Neural cell (in vitro differentiated cells): ENCODE data around the gene ARHGAP4.

Experiments
- EP300 ChIP-seq: fragments of 450-650 bp; conservative IDR thresholded peaks from 2 replicates; pipeline ENCODE4 v1.6.1; 2014; ENCODE audit warnings: antibody characterized with exemption, mild to moderate bottlenecking, moderate library complexity; ENCODE audit not compliant: poor library complexity, severe bottlenecking
- EZH2 ChIP-seq: fragments of 200-600, 300-800 bp; shearing (Covaris generic), sonication (generic); IDR thresholded peaks from 2 replicates; pipeline ENCODE4 v1.6.1; 2014; ENCODE audit warnings: antibody characterized with exemption, low read length, borderline replicate concordance, mild to moderate bottlenecking; ENCODE audit not compliant: insufficient read depth, poor library complexity, severe bottlenecking
- POLR2AphosphoS5 ChIP-seq: IDR thresholded peaks from 2 replicates; pipeline ENCODE4 v1.6.1; 2012
- RAD21 ChIP-seq: fragments of 450-650 bp; conservative IDR thresholded peaks from 2 replicates; pipeline ENCODE4 v1.6.1; 2014; ENCODE audit warnings: antibody characterized with exemption, mild to moderate bottlenecking, moderate library complexity
- SMC3 ChIP-seq: fragments of 450-650 bp; conservative IDR thresholded peaks from 2 replicates; pipeline ENCODE4 v1.6.1; 2014; ENCODE audit warnings: antibody characterized with exemption, mild to moderate bottlenecking, moderate library complexity; ENCODE audit not compliant: poor library complexity
- TAF1 ChIP-seq: IDR thresholded peaks from 2 replicates; pipeline ENCODE4 v1.6.1; 2012; ENCODE audit warnings: low read depth
- TF ChIP-seq, protein P1 (sequence below): fragments of 450-650 bp; IDR thresholded peaks from 2 replicates; pipeline ENCODE4 v1.5.1; 2014; ENCODE audit warnings: antibody characterized with exemption, mild to moderate bottlenecking, moderate library complexity; ENCODE audit not compliant: poor library complexity, severe bottlenecking
- TF ChIP-seq, protein P2 (sequence below): IDR thresholded peaks from 2 replicates; pipeline ENCODE4 v1.6.1; 2012; ENCODE audit warnings: borderline replicate concordance

DNA sequence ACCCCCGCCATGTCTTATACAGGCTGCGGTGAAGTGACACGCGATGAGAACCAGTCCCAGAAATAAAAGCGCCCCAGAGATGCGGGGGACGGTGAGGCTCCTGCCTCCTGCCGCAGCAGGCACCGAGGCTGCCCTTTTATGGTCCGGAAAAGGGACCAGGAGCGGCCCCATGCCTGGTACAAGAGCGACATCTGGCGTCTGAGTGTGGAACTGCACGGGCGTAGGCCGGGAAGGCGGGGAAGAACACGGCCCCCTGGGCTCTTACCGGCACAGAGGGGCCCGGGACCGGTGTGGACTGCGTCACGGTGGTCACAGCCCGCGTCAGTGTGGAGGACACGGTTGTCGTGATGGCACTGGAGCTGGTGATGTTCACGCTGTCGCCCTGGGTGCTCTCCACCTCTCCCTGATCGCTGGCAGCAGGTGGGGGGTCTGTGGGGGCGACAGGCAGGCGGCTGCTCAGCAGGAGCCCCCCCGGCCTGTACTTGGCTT is 27.3 kb upstream of the ARHGAP4 start:
- no peak for TF ChIP-seq EZH2
- TF ChIP-seq, protein P1, sequence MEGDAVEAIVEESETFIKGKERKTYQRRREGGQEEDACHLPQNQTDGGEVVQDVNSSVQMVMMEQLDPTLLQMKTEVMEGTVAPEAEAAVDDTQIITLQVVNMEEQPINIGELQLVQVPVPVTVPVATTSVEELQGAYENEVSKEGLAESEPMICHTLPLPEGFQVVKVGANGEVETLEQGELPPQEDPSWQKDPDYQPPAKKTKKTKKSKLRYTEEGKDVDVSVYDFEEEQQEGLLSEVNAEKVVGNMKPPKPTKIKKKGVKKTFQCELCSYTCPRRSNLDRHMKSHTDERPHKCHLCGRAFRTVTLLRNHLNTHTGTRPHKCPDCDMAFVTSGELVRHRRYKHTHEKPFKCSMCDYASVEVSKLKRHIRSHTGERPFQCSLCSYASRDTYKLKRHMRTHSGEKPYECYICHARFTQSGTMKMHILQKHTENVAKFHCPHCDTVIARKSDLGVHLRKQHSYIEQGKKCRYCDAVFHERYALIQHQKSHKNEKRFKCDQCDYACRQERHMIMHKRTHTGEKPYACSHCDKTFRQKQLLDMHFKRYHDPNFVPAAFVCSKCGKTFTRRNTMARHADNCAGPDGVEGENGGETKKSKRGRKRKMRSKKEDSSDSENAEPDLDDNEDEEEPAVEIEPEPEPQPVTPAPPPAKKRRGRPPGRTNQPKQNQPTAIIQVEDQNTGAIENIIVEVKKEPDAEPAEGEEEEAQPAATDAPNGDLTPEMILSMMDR, result peak; percentile 89
- TF ChIP-seq POLR2AphosphoS5, result peak; percentile 21
- TF ChIP-seq, protein P2, sequence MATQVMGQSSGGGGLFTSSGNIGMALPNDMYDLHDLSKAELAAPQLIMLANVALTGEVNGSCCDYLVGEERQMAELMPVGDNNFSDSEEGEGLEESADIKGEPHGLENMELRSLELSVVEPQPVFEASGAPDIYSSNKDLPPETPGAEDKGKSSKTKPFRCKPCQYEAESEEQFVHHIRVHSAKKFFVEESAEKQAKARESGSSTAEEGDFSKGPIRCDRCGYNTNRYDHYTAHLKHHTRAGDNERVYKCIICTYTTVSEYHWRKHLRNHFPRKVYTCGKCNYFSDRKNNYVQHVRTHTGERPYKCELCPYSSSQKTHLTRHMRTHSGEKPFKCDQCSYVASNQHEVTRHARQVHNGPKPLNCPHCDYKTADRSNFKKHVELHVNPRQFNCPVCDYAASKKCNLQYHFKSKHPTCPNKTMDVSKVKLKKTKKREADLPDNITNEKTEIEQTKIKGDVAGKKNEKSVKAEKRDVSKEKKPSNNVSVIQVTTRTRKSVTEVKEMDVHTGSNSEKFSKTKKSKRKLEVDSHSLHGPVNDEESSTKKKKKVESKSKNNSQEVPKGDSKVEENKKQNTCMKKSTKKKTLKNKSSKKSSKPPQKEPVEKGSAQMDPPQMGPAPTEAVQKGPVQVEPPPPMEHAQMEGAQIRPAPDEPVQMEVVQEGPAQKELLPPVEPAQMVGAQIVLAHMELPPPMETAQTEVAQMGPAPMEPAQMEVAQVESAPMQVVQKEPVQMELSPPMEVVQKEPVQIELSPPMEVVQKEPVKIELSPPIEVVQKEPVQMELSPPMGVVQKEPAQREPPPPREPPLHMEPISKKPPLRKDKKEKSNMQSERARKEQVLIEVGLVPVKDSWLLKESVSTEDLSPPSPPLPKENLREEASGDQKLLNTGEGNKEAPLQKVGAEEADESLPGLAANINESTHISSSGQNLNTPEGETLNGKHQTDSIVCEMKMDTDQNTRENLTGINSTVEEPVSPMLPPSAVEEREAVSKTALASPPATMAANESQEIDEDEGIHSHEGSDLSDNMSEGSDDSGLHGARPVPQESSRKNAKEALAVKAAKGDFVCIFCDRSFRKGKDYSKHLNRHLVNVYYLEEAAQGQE, result no peak
- no peak for TF ChIP-seq EP300
- TF ChIP-seq RAD21, result peak; percentile 92
- TF ChIP-seq SMC3, result peak; percentile 90
- TF ChIP-seq TAF1, result no peak
